HG03457 (cell line): ENCODE data around the gene ARL15.

Source experiments
- ATAC-seq: cut with Tn5 transposase; IDR thresholded peaks from one replicate; pipeline ENCODE4 v1.9.1; 2021; ENCODE audit warnings: moderate number of reproducible peaks; ENCODE audit not compliant: unreplicated experiment

ARL15 gene

GRCh38 chr5:54315736-54316528 is 5.6 kb upstream of the ARL15 start:
- ATAC-seq, result no peak

GRCh38 chr5:54313311-54314270 is 3.2 kb upstream of the ARL15 start:
- no peak for ATAC-seq

GRCh38 chr5:54312499-54312898 is 2.1 kb upstream of the ARL15 start:
- no peak for ATAC-seq

GRCh38 chr5:54311176-54311677 is 854 bp upstream of the ARL15 start:
- no peak for ATAC-seq

GRCh38 chr5:54309691-54310432 is 511 bp downstream of the ARL15 start:
- peak; percentile 8 for ATAC-seq

GRCh38 chr5:54309276-54309675 is 1.1 kb downstream of the ARL15 start:
- ATAC-seq, result no peak

GRCh38 chr5:54307583-54307982 is 2.8 kb downstream of the ARL15 start:
- ATAC-seq, result no peak

- ATAC-seq, result no peak
Observed at GRCh38 chr5:54306893-54307292, 3.5 kb downstream of the ARL15 start.

GRCh38 chr5:54305737-54306136 is 4.6 kb downstream of the ARL15 start:
- ATAC-seq, result no peak

- ATAC-seq, result no peak
Observed at GRCh38 chr5:54304040-54304439, 6.3 kb downstream of the ARL15 start.

- ATAC-seq, result no peak
Observed at GRCh38 chr5:54302267-54302687, 8.1 kb downstream of the ARL15 start.

- ATAC-seq, result no peak
Observed at GRCh38 chr5:54301849-54302248, 8.5 kb downstream of the ARL15 start.

GRCh38 chr5:54301220-54301619 is 9.2 kb downstream of the ARL15 start:
- ATAC-seq, result no peak

GRCh38 chr5:54298947-54299346 is 11.4 kb downstream of the ARL15 start:
- no peak for ATAC-seq

GRCh38 chr5:54296386-54296785 is 14.0 kb downstream of the ARL15 start:
- no peak for ATAC-seq

- ATAC-seq, result no peak
Observed at GRCh38 chr5:54295651-54296276, 14.6 kb downstream of the ARL15 start.

GRCh38 chr5:54294097-54294667 is 16.2 kb downstream of the ARL15 start:
- no peak for ATAC-seq

GRCh38 chr5:54292866-54293265 is 17.5 kb downstream of the ARL15 start:
- no peak for ATAC-seq

- ATAC-seq, result no peak
Observed at GRCh38 chr5:54291498-54291897, 18.9 kb downstream of the ARL15 start.

- no peak for ATAC-seq
Observed at GRCh38 chr5:54289769-54290168, 20.6 kb downstream of the ARL15 start.
